Loucy (cell line): ENCODE data around the gene ACP3.

Experiments used
- CTCF ChIP-seq: fragments of 200-600 bp; sonication (generic); conservative IDR thresholded peaks from 2 replicates; pipeline ENCODE4 v1.5.1; 2014; ENCODE audit warnings: mild to moderate bottlenecking, antibody characterized with exemption, low read length
- EZH2phosphoT487 ChIP-seq: fragments of 200-600 bp; IDR thresholded peaks from 2 replicates; pipeline ENCODE4 v1.6.1; 2018; ENCODE audit warnings: antibody characterized with exemption, mild to moderate bottlenecking, moderate library complexity, borderline replicate concordance

- no peak for TF ChIP-seq CTCF
- no peak for TF ChIP-seq EZH2phosphoT487
Measured at GRCh38 chr3:132286035-132286434, 31.2 kb upstream of the ACP3 start.
